Measurements from ENCODE around the gene DRD4.
"Not testable (repeated sequence)": the region's sequence is repeated elsewhere in the genome, so short reads cannot be mapped to it uniquely, and the experiment has no call there.

DRD4 gene

DNA sequence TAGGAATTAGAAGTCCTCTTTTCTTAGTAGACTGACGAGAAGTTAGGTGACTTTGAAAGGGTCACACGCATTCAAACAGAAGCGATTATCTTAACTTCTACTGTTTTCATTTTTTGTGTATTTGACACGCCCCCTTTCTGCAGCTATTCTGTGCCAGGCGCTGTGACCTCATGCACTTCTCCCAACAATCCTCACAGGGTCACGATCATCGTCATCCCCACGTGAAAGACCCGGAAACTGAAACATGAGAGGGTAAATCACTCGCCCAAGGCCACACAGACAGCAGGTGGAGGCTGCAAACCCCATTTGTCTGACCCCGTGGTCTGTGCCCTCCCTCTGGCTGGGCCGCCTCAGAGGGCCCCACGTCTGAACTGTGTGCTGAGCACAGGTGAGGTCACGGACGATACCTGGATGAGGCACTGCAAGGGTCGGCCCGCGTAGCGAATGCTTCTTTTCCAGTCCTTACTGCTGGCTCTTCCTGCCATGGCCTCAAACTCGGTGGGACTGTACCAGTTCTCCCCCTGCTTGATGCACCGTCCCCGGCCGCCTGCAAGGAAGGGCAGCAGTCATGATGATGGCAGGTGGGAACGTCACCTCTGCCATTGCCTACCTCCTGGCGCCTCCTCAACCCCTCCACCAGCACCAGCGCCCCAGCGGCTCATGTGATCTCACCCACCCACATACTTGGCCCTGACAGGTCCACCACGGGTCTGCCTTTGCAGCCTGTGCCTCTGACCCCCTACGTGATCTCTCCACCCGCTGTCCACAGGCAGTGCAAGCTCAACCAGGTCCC, 49.6 kb downstream of the DRD4 start:
- no peak for DNase-seq

GRCh38 chr11:687751-688150, 50.7 kb downstream of the DRD4 start:
- no peak for DNase-seq

DNA sequence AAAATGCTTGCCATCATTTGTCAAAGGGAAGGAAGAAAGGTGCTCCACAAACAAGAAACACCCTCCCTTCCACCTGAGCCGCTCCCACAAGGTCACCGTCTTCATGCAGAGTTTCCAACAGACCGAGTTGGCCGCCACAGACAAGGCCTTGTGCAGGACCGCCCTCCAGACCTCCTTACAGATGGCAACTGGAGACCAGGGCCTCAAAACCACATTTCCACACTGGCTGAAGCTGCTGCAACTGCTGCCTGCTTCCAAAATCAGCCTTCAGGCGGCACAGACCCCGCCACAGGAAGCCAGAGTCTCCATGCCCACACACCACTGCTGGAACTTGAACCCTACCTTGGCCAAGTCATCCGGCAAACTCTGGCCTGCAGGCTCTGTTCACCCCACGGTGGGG, 51.6 kb downstream of the DRD4 start:
- DNase-seq: no peak

- no peak for DNase-seq
Observed at GRCh38 chr11:689625-690024, 52.6 kb downstream of the DRD4 start.

GRCh38 chr11:690244-690643, 53.2 kb downstream of the DRD4 start:
- not testable (repeated sequence) for DNase-seq
